Fibroblast of pulmonary artery (primary cell): ENCODE results near the gene POLD1.
A peak's percentile ranks its signal among the peaks of the same experiment; 100 is the strongest.

Experiments
- DNase-seq: peaks from one replicate; pipeline ENCODE4 v3.0.0-alpha.2; 2010; ENCODE audit warnings: low read depth
- H3K4me3 ChIP-seq: replicated peaks from 2 replicates; pipeline ENCODE4 v1.5.1; 2011; ENCODE audit warnings: low read depth, mild to moderate bottlenecking, control low read depth, low read length, moderate library complexity
- TF ChIP-seq, protein P1 (sequence below): IDR thresholded peaks from 2 replicates; pipeline ENCODE4 v1.5.1; 2011; ENCODE audit warnings: mild to moderate bottlenecking, control low read depth, low read length, inconsistent platforms; ENCODE audit errors: missing control alignments

Gene POLD1

DNA sequence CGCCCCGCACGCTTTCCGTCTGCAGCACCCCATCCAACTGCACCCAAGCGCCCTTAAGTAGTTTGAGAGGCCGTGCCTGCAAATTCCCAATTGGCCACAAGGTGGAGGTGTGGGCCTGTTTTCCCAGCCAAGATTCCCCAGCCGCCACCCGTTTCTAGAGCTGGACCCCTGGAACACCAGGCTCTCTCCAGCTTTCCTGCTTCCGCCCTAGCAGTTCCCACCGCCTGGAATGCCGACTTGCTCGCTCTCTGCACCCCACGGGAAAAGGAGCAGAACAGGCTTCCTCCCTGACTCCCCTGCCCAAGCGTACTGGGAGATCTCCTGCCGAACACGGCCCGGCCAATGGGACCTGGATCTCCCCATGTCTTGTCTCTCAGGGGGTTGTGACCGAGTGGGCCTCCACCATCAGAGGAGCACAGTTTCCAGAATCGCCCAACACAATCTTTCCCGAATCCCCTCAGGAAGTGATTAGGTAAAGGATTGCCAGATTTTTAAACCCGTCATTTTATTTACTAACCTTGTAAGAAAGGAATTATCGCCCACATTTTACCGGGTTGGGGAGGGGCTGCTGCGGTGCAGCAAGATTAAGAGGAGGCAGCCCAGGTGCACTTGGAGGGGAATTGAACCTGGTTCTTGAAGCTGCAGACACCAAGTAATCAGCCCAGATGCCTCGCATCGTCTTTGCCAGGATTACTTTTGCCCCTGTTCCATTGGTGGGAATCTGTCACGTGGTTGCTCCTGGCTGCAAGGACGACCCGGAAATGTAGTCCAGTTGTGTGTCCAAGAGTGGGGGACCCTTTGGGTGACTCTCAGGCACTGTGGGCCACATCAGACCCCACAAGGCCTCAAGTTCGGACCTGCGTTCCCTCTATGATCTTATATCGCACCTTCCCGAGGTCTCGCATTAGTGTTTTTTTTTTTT is 15.2 kb upstream of the POLD1 start:
- peak overlapping the region; percentile 76 for H3K4me3 ChIP-seq
- TF ChIP-seq, protein P1, sequence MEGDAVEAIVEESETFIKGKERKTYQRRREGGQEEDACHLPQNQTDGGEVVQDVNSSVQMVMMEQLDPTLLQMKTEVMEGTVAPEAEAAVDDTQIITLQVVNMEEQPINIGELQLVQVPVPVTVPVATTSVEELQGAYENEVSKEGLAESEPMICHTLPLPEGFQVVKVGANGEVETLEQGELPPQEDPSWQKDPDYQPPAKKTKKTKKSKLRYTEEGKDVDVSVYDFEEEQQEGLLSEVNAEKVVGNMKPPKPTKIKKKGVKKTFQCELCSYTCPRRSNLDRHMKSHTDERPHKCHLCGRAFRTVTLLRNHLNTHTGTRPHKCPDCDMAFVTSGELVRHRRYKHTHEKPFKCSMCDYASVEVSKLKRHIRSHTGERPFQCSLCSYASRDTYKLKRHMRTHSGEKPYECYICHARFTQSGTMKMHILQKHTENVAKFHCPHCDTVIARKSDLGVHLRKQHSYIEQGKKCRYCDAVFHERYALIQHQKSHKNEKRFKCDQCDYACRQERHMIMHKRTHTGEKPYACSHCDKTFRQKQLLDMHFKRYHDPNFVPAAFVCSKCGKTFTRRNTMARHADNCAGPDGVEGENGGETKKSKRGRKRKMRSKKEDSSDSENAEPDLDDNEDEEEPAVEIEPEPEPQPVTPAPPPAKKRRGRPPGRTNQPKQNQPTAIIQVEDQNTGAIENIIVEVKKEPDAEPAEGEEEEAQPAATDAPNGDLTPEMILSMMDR = peak; percentile 75
- DNase-seq = peak; percentile 92

DNA sequence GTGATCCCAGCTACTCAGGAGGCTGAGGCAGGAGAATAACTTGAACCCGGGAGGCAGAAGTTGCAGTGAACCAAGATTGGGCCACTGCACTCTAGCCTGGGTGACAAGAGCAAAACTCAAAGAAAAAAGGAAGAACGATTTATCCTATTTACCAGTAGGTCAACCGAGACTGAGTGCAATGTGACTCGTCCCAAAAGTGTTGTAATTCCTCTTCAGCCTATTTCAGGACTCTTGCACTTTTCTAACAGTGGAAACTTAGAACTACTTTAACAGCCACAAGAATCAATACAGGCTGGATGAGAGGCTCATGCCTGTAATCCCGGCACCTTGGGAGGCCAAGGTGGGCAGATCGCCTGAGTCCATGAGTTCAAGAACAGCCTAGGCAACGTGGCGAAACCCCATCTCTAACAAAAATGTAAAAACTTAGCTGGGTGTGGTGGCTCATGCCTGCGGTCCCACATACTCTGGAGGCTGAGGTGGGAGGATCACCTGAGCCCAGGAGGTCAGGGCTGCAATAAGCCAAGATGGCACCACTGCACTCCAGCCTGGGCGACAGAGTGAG is 12.2 kb upstream of the POLD1 start:
- TF ChIP-seq, protein P1 = no peak
- H3K4me3 ChIP-seq = no peak overlapping the region
- DNase-seq = no peak

DNA sequence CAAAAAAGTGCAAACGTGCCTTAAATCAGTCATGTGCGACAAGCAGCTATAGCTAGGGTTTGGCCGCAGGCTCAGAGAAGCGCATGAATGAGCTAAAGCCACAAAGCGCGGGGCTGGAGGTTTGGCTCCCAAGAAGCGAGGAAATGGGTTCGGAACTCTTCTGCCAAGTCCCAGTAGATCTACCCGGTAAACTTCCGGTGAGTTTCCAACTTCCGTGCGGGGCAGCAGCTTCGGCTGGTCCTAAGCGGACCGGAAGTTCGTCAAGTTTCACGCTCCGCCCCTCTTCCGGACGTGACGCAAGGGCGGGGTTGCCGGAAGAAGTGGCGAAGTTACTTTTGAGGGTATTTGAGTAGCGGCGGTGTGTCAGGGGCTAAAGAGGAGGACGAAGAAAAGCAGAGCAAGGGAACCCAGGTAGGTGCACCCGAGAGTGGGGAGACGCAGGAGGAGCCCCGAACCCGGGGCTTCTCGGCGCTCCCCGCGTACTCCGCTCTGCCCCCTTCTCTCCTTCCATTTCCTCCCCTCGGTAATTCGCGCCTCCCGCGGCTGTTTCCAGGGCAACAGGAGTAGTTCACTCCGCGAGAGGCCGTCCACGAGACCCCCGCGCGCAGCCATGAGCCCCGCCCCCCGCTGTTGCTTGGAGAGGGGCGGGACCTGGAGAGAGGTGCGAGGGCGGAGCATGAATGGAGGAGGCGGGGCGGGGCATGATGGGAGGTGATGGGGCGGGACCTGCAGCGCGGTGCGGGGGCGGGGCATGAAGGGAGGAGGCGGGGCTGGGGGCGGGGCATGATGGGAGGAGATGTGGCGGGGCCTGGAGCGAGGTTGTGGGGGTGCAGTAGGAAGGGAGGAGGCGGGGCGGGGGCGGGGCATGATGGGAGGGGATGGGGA is 7.7 kb upstream of the POLD1 start, which contains the start of gene NR1H2:
Gene NR1H2, plus strand, starts transcription at position 292 of the 885 bp plus-strand sequence. CDS start 1,149 bp downstream, outside the sequence.
- TF ChIP-seq, protein P1 = no peak
- peak; percentile 99 for DNase-seq
- peak within 1 kb of the TSS; percentile 95 for H3K4me3 ChIP-seq

DNA sequence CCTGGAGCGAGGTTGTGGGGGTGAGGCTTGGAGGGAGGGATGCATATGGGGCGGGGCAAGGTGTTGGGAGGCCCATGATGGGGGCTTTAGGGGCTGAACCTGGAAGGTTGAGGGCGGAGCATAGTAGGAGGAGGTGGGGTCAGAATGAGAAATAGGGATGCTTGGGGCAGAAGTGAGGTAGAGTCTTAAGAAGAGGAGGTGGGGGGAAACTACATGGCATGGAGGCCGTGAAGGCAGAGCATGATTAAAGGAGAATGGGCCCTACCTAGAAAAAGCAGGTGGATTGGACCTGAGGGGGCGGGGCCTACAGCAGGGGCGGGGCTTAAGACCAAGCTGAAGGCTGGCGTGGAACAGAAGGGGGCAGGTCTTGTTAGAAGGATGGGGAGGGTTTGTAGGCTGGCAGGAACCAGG is 7.1 kb upstream of the POLD1 start:
- H3K4me3 ChIP-seq = peak overlapping the region; percentile 42
- TF ChIP-seq, protein P1 = no peak
- peak; percentile 19 for DNase-seq

DNA sequence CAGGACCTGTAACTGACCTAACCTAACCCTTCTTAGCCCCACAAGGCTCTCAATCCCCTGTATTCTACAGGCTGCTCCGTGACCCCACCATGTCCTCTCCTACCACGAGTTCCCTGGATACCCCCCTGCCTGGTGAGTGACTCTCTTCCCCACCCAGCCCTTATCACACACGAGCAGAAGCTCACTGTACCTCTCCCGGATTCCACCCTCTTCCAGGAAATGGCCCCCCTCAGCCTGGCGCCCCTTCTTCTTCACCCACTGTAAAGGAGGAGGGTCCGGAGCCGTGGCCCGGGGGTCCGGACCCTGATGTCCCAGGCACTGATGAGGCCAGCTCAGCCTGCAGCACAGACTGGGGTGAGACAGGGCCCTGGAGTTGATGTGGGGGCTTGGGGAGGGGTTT is 6.6 kb upstream of the POLD1 start:
- DNase-seq = no peak
- TF ChIP-seq, protein P1 = no peak
- H3K4me3 ChIP-seq = no peak overlapping the region

DNA sequence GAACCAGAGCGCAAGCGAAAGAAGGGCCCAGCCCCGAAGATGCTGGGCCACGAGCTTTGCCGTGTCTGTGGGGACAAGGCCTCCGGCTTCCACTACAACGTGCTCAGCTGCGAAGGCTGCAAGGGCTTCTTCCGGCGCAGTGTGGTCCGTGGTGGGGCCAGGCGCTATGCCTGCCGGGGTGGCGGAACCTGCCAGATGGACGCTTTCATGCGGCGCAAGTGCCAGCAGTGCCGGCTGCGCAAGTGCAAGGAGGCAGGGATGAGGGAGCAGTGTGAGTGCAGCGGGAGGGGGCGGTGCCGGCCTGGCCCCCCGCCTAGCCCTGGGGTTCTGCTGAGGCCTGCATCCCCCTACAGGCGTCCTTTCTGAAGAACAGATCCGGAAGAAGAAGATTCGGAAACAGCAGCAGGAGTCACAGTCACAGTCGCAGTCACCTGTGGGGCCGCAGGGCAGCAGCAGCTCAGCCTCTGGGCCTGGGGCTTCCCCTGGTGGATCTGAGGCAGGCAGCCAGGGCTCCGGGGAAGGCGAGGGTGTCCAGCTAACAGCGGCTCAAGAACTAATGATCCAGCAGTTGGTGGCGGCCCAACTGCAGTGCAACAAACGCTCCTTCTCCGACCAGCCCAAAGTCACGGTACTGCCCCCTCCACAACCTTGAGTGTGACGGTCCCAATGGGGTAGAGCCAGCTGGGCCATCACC is 5.8 kb upstream of the POLD1 start:
- DNase-seq = no peak
- H3K4me3 ChIP-seq = no peak overlapping the region
- TF ChIP-seq, protein P1 = no peak
